Spinal cord (tissue), 10 donors: ENCODE results near the gene SWAP70. TPM values are rescaled to one million over a fixed set of nuclear protein-coding genes. Genes with fewer than 3 reads are reported as not detected.
"Not testable (repeated sequence)": the region's sequence is repeated elsewhere in the genome, so short reads cannot be mapped to it uniquely, and the experiment has no call there.

Source experiments
- DNase-seq, 6 donors: peaks; one replicate each; pipeline versions ENCODE4 v3.0.0 to v3.0.0-alpha.2; 2013 to 2015; ENCODE audit warnings: low spot score in 6 of 6, low read depth in 4 of 6
- H3K27ac ChIP-seq: one replicate; pipeline ENCODE4 v1.5.1; 2013; ENCODE audit warnings: low read depth, low read length, control low read depth
- H3K27me3 ChIP-seq: one replicate; pipeline ENCODE4 v1.6.1; 2013; ENCODE audit warnings: low read length; ENCODE audit not compliant: control insufficient read depth, insufficient read depth
- H3K36me3 ChIP-seq: one replicate; pipeline ENCODE4 v1.6.1; 2013; ENCODE audit warnings: low read length; ENCODE audit not compliant: control insufficient read depth, insufficient read depth
- H3K4me1 ChIP-seq: one replicate; pipeline ENCODE4 v1.6.1; 2013; ENCODE audit warnings: low read length; ENCODE audit not compliant: control insufficient read depth, insufficient read depth
- H3K4me3 ChIP-seq: one replicate; pipeline ENCODE4 v1.5.1; 2013; ENCODE audit warnings: low read depth, low read length, control low read depth
- H3K9me3 ChIP-seq: one replicate; pipeline ENCODE4 v1.6.1; 2013; ENCODE audit warnings: low read length; ENCODE audit not compliant: control insufficient read depth, insufficient read depth
- WGBS: methylation state at CpG from one replicate; pipeline ENCODE4 v1.1.5; 2013; ENCODE audit warnings: missing lambda C conversion rate; ENCODE audit not compliant: insufficient coverage; 5-methylcytosine and 5-hydroxymethylcytosine counted together
- long read RNA-seq, 4 donors: transcript quantifications; one replicate each; lab custom pipeline, GENCODE V29; 2026
- polyA plus RNA-seq, 2 donors: library from polyadenylated mRNA; unstranded; fragments of 120-200 nt; gene quantifications; one replicate each; pipeline ENCODE4 v1.2.1, GENCODE V29; 2013; ENCODE audit not compliant: insufficient read length in 2 of 2
- total RNA-seq, 2 donors: library from RNA; depleted of rRNA in 1 of 2; stranded (reverse); fragments of 120-200 nt in 1 of 2; fragments of >200 nt in 1 of 2; gene quantifications; one replicate each; pipeline versions ENCODE4 v1.2.3 to v1.2.4, GENCODE V29; 2013 to 2014
- donor health status: healthy.

Gene SWAP70
- 10 to 100 TPM; 24.9 to 28.4 TPM for total RNA-seq
- 10 to 100 TPM; 15.0 to 15.9 TPM for polyA plus RNA-seq
- long read RNA-seq, donor 1, full-length matches to known transcripts = 4 of 4 reads
- long read RNA-seq, donor 1, partial matches to known transcripts = 0 of 4 reads
- long read RNA-seq, donor 1, other reads (novel, unspliced or antisense) = 0 of 4 reads
- long read RNA-seq, donor 2, full-length matches to known transcripts = 1 of 1 reads
- long read RNA-seq, donor 2, partial matches to known transcripts = 0 of 1 reads
- long read RNA-seq, donor 2, other reads (novel, unspliced or antisense) = 0 of 1 reads
- long read RNA-seq, donor 3, full-length matches to known transcripts = 3 of 3 reads
- long read RNA-seq, donor 3, partial matches to known transcripts = 0 of 3 reads
- long read RNA-seq, donor 3, other reads (novel, unspliced or antisense) = 0 of 3 reads
- long read RNA-seq, donor 4, full-length matches to known transcripts = 3 of 3 reads
- long read RNA-seq, donor 4, partial matches to known transcripts = 0 of 3 reads
- long read RNA-seq, donor 4, other reads (novel, unspliced or antisense) = 0 of 3 reads

DNA sequence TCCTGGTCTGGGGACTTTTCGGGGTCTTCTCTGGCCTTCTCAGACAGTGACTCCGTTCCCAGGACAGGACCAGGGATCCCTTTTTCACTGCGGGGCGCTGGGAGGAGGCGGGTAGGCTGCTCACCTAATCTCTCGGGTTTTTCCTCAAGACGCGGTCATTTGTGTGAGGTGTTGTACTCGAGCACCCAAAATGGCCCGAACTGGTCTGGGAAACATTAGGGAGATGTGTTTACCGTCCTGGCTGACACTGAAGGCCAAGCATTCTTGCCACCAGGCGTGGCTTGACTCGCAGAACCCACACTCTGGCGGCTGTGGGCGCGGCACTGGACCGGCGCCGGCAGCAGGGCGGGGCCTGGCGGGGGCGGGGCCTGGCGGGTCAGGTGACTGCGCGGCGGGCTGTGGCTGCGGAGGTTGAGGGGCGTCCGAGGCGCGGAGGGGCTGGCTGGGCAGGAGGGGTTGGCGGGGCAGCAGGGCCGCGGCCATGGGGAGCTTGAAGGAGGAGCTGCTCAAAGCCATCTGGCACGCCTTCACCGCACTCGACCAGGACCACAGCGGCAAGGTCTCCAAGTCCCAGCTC, at the start of gene SWAP70:
SWAP70 (plus strand) TSS at position 379 of the 577 bp plus-strand sequence; CDS start at position 482, 103 bp downstream.
- under 1% methylated on average over 38 of the region's 38 CpGs for WGBS
- no peaks in the 10 kb centered on the region for H3K36me3 ChIP-seq
- peak within 1 kb of the TSS; percentile 64 for H3K4me3 ChIP-seq
- peak within 1 kb of the TSS; percentile 76 for H3K27ac ChIP-seq
- peak in 4 of 6 donors; percentile 33 to 88 (median 72) for DNase-seq
- H3K27me3 ChIP-seq = no peaks in the 10 kb centered on the region
- H3K9me3 ChIP-seq = peaks cover 5% of the 10 kb centered on the region
- peaks cover 11% of the 10 kb centered on the region for H3K4me1 ChIP-seq

DNA sequence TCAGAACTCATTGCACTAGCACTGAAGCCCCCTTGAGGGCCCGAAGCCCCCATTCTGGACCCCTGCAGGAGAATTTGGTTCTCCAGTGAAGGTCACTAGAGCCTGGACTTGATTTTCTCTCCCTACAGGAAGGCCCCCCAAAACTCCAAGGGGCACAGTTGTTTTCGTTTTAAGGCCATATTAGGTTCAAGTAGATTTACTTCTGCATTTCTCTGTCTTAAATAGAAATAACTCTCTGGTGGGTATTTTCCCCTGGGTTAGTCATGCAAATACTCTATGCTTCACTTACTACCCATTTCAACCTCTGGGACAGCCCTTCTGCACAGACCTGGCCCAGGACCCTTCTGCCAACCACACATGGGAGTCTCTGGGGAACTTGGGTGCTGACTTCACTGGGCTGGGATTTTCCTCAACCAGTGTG, 48.8 kb upstream of the SWAP70 start:
- Histone ChIP-seq H3K4me1 (peaks cover 19% of the 10 kb centered on the region), H3K36me3 (no peaks in the 10 kb centered on the region), H3K27ac (peak overlapping the region; percentile 98), H3K27me3 (peaks cover 2% of the 10 kb centered on the region), H3K9me3 (no peaks in the 10 kb centered on the region), H3K4me3 (no peak overlapping the region)
- 89% methylated on average over 1 of the region's 2 CpGs for WGBS
- no peak for DNase-seq

DNA sequence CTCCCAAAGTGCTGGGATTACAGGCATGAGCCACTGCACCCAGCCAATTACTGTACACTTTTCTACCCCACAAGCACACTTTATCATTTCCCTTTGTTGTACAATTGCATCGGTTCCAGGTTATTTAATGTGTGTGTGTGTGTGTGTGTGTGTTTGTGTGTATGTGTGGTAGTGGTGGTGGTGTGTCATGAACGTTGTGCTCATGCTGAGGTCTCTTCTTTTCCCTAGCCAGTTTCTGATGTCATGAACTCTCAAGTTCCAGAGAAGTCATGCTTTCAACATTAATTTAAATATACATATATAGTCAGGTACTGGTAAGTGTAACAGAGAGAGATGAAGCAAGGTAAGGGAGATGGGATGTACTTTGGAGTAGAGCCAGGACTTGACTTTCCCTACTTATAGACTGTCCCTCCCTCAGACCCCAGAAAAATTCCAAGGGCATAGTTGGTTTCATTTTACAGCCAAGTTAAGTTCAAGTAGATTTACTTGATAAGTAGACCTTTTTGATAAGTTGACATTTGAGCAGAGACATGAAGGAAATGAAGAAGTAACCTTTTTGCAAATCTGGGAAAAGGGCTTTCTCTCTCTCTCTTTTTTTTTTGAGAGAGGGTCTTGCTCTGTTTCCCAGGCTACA, 47.7 kb upstream of the SWAP70 start:
- Histone ChIP-seq H3K4me3 (no peak overlapping the region), H3K9me3 (no peaks in the 10 kb centered on the region), H3K27ac (no peak overlapping the region), H3K27me3 (no peaks in the 10 kb centered on the region), H3K36me3 (no peaks in the 10 kb centered on the region), H3K4me1 (peaks cover 19% of the 10 kb centered on the region)
- DNase-seq = no peak
- WGBS = no CpG with 5 or more reads among the region's 2 CpGs

DNA sequence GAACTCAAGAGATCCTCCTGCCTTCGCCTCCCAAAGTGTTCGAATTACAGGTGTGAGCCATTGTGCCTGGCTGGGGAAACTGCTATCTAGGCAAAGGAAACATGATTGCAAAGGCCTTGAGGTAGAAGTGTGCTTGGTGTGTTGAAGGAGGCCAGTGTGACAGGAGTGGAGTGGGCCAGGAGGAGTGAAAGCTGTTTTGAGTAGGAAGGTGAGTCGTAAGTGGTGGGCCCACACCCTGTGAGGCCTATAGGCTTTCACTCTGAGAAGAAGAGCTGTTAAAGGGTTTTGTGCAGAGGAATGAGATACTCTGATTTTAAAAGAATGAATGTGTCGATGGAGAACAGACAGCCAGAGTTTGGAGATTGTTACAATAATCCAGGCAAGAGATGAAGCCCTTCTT, 47.0 kb upstream of the SWAP70 start:
- WGBS = 98% methylated on average over 4 of the region's 4 CpGs
- Histone ChIP-seq H3K9me3 (no peaks in the 10 kb centered on the region), H3K27ac (no peak overlapping the region), H3K4me3 (no peak overlapping the region), H3K4me1 (peaks cover 19% of the 10 kb centered on the region), H3K36me3 (no peaks in the 10 kb centered on the region), H3K27me3 (no peaks in the 10 kb centered on the region)
- DNase-seq = no peak

DNA sequence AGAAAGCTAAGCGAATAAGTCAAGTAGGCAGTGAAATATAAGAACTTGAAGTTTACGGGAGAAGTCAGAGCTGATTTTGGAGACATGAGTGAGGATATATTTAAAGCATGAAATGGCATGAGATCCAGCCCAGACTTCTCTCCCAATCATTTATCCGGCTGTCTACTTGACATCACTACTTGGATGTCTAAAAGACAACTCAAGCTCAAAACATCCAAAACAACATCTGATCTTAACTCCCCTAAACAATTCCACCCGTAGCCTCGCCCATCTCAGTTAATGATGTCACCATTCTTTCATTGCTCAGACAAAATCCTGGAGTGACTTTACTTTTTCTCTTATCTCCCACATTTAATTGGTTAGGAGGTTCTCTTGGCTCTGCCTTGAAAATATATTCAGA, 45.9 kb upstream of the SWAP70 start:
- Histone ChIP-seq H3K9me3 (no peaks in the 10 kb centered on the region), H3K27ac (no peak overlapping the region), H3K4me1 (peaks cover 15% of the 10 kb centered on the region), H3K36me3 (no peaks in the 10 kb centered on the region), H3K4me3 (no peak overlapping the region), H3K27me3 (no peaks in the 10 kb centered on the region)
- WGBS = 91% methylated on average over 2 of the region's 5 CpGs
- DNase-seq = no peak

DNA sequence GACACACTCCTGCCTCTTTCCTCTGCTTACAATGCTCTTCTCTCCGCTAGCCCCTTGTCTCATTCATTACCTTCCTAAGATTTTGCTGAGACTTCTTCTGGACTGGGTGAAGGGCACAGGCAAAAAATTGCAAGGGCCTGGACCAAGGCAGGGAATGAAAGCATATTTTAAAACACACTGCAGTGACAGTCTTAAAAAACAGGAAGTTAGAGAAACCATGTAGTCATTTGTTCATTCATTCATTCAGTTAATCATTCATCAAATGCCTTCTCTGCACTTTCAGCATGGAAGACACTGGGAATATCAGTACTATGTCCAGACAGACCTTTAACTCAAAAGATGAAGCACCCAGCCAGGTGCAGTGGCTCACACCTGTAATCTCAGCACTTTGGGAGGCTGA, 44.9 kb upstream of the SWAP70 start:
- no peaks in the 10 kb centered on the region for H3K9me3 ChIP-seq
- no peaks in the 10 kb centered on the region for H3K27me3 ChIP-seq
- no peak overlapping the region for H3K4me3 ChIP-seq
- no peak for DNase-seq
- H3K36me3 ChIP-seq = no peaks in the 10 kb centered on the region
- H3K27ac ChIP-seq = no peak overlapping the region
- H3K4me1 ChIP-seq = peaks cover 6% of the 10 kb centered on the region
- WGBS = 100% methylated on average over 1 of the region's 1 CpG

DNA sequence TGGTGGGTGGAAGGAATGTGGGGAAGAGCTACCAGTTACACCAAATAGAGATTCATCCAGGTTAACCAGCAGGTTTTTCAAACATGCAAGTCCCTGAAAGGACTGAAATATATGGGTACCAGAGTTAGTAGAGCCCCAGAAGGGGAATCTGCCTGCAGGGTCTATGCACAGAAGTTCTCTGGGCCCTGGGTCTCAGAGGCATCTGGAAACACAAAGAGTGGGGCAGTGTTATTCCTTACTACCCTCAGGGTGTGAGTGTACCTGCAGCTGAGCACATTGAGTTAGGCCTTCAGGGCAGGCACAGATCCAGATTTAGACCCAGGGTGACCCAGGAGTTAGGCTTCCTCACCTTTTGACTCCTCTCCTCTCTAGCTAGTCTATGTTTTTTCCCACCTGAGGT, 43.9 kb upstream of the SWAP70 start:
- Histone ChIP-seq H3K27me3 (no peaks in the 10 kb centered on the region), H3K9me3 (no peaks in the 10 kb centered on the region), H3K36me3 (no peaks in the 10 kb centered on the region), H3K4me3 (no peak overlapping the region), H3K4me1 (no peaks in the 10 kb centered on the region), H3K27ac (no peak overlapping the region)
- DNase-seq = no peak

DNA sequence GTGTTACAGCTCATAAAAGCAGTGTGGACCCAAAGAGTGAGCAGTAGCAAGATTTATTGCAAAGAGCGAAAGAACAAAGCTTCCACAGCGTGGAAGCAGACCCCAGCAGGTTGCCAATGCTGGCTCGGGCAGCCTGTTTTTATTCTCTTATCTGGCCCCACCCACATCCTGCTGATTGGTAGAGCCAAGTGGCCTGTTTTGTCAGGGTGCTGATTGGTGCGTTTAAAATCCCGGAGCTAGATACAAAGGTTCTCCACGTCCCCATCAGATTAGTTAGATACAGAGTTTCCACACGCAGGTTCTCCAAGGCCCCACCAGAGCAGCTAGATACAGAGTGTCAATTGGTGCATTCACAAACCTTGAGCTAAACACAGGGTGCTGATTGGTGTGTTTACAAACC, 41.5 kb upstream of the SWAP70 start:
- not testable (repeated sequence) for H3K36me3 ChIP-seq

DNA sequence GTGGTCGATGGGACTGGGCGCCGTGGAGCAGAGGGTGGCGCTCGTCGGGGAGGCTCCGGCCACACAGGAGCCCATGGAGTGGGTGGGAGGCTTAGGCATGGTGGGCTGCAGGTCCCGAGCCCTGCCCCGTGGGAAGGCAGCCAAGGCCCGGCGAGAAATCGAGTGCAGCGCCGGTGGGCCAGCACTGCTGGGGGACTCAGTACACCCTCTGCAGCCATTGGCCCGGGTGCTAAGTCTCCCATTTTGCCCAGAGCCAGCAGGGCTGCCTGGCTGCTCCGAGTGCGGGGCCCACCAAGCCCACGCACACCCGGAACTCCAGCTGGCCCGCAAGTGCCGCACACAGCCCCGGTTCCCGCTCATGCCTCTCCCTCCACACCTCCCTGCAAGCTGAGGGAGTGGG, 40.8 kb upstream of the SWAP70 start:
- not testable (repeated sequence) for H3K27ac ChIP-seq, H3K4me3 ChIP-seq, DNase-seq, H3K4me1 ChIP-seq, H3K9me3 ChIP-seq, H3K36me3 ChIP-seq, H3K27me3 ChIP-seq
- WGBS = over 99% methylated on average over 8 of the region's 23 CpGs

More for the DNA sequence above, 41.5 kb upstream of the SWAP70 start:
- H3K9me3 ChIP-seq, H3K4me1 ChIP-seq, H3K27me3 ChIP-seq, H3K27ac ChIP-seq, DNase-seq, H3K4me3 ChIP-seq: not testable (repeated sequence)
- 43% methylated on average over 2 of the region's 7 CpGs for WGBS
